ENCODE measurements around the gene SKAP1. TPM values are rescaled to one million over a fixed set of nuclear protein-coding genes. Genes with fewer than 3 reads are reported as not detected.

Gene SKAP1
- polyA plus RNA-seq, 3 donors: 0.13 to 1.0 (median 0.52) TPM

DNA sequence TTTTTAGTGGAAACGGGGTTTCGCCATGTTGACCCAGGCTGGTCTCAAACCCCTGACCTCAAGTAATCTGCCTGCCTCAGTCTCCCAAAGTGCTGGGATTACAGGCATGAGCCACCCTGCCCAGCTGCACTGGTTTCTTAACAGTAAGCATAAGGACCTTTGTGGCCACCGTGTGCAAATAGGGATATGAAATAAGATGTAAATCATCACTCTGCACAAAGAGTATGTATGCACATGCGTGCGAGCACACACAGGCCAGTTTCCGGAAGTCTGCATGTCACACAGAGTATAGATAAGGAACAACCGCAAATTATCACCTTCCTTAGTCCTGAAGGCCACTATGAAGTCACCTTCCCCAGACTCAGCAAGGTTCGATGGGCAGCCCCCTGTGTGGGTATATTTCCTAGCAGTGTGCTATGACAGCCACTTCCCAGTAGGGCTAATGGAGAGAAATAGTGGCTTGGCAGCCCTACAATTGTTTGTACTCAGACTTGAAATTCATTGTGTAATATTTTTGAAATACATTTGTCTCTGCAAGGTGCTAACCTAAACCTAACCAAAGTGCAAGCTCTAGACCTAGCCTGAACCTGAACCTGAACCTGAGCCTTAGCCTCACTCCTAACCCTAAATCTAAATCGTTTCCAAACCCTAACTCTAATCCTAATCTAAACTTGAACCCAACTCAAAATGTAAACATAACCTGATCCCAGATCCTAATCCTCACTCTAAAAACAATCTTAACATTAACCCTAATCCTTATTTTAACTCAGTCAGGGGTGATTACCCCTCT, 48.4 kb upstream of the SKAP1 start:
- no peak overlapping the region for H2AFZ ChIP-seq (ENCODE audit: insufficient read depth, low read depth, low read length, poor library complexity, severe bottlenecking)
- no peak overlapping the region for H3K27ac ChIP-seq (ENCODE audit: low read depth in 1 of 2, low read length in 2 of 2)
- no peaks in the 10 kb centered on the region for H3K79me2 ChIP-seq (ENCODE audit: insufficient read depth, low read length)
- H3K9ac ChIP-seq (ENCODE audit: insufficient read depth, low read length, poor library complexity, severe bottlenecking): no peak overlapping the region
- no peaks in the 10 kb centered on the region for H3K27me3 ChIP-seq (ENCODE audit: control insufficient read depth in 2 of 2, insufficient read depth in 2 of 2, low read length in 2 of 2)
- no peaks in the 10 kb centered on the region for H3K9me3 Mint-ChIP-seq
- H3K27me3 Mint-ChIP-seq (ENCODE audit: low read depth in 3 of 3): peaks cover 21 to 27% (median 21%) of the 10 kb centered on the region in 3 donors
- no peaks in the 10 kb centered on the region for H4K20me1 ChIP-seq (ENCODE audit: insufficient read depth, low read length)
- TF ChIP-seq, protein P1, sequence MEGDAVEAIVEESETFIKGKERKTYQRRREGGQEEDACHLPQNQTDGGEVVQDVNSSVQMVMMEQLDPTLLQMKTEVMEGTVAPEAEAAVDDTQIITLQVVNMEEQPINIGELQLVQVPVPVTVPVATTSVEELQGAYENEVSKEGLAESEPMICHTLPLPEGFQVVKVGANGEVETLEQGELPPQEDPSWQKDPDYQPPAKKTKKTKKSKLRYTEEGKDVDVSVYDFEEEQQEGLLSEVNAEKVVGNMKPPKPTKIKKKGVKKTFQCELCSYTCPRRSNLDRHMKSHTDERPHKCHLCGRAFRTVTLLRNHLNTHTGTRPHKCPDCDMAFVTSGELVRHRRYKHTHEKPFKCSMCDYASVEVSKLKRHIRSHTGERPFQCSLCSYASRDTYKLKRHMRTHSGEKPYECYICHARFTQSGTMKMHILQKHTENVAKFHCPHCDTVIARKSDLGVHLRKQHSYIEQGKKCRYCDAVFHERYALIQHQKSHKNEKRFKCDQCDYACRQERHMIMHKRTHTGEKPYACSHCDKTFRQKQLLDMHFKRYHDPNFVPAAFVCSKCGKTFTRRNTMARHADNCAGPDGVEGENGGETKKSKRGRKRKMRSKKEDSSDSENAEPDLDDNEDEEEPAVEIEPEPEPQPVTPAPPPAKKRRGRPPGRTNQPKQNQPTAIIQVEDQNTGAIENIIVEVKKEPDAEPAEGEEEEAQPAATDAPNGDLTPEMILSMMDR (IDR thresholded peaks at IDR 0.05): no peak
- no peaks in the 10 kb centered on the region for H3K36me3 Mint-ChIP-seq
- H3K4me2 ChIP-seq (replicated peaks; ENCODE audit: extremely low read depth, low read length, poor library complexity, severe bottlenecking): no peak overlapping the region
- no peak overlapping the region for H3K4me3 Mint-ChIP-seq
- peak overlapping the region in 1 of 7 donors; percentile 36 for H3K27ac Mint-ChIP-seq
- H3K4me1 Mint-ChIP-seq: peaks cover 5% of the 10 kb centered on the region
- WGBS (ENCODE audit: insufficient coverage): 10% methylated on average over 1 of the region's 9 CpGs
- H3K36me3 ChIP-seq (replicated peaks in 1 of 2; ENCODE audit: control insufficient read depth in 1 of 2, insufficient read depth in 2 of 2, low read length in 2 of 2): no peaks in the 10 kb centered on the region
- H3K4me3 ChIP-seq (replicated peaks in 1 of 3; ENCODE audit: low read depth in 2 of 3, low read length in 3 of 3): no peak overlapping the region
- no peaks in the 10 kb centered on the region for H3K4me1 ChIP-seq (ENCODE audit: control insufficient read depth in 1 of 2, insufficient read depth in 2 of 2, low read length in 2 of 2)
- no peaks in the 10 kb centered on the region for H3K9me3 ChIP-seq (replicated peaks in 1 of 2; ENCODE audit: control insufficient read depth in 1 of 2, insufficient read depth in 1 of 2, low read length in 2 of 2)
- intact Hi-C loops (cut with micrococcal nuclease): no loop called here
- peak in 1 of 3 donors; percentile 44 for DNase-seq

DNA sequence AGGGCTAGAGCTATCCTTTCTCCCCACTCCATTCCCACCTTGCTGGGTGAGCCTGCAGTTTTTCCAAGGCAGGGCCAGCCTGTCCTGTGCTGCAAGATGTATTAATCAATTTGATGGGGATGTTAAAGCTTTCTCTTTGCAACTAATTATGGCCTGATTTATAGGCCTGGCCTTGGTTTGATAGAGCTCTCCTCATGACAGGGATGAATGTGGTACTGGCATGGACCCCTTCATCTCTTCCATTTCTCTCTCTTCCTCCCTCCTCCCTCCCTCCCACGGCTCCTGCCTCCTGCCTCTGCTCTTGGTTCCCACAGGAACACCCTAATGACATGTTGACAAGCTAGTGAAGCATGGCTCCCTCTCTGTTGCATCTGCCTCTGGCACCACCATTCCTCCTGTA, 47.2 kb upstream of the SKAP1 start:
- Histone ChIP-seq H3K9me3 (replicated peaks in 1 of 2; ENCODE audit: control insufficient read depth in 1 of 2, insufficient read depth in 1 of 2, low read length in 2 of 2) (no peaks in the 10 kb centered on the region), H3K4me1 (ENCODE audit: control insufficient read depth in 1 of 2, insufficient read depth in 2 of 2, low read length in 2 of 2) (no peaks in the 10 kb centered on the region), H3K27ac (ENCODE audit: low read depth in 1 of 2, low read length in 2 of 2) (no peak overlapping the region), H2AFZ (ENCODE audit: insufficient read depth, low read depth, low read length, poor library complexity, severe bottlenecking) (no peak overlapping the region), H3K9ac (ENCODE audit: insufficient read depth, low read length, poor library complexity, severe bottlenecking) (no peak overlapping the region), H3K79me2 (ENCODE audit: insufficient read depth, low read length) (no peaks in the 10 kb centered on the region), H3K27me3 (ENCODE audit: control insufficient read depth in 2 of 2, insufficient read depth in 2 of 2, low read length in 2 of 2) (peaks cover 0 to 5% of the 10 kb centered on the region in 2 donors), H3K36me3 (replicated peaks in 1 of 2; ENCODE audit: control insufficient read depth in 1 of 2, insufficient read depth in 2 of 2, low read length in 2 of 2) (no peaks in the 10 kb centered on the region), H4K20me1 (ENCODE audit: insufficient read depth, low read length) (no peaks in the 10 kb centered on the region), H3K4me3 (replicated peaks in 1 of 3; ENCODE audit: low read depth in 2 of 3, low read length in 3 of 3) (no peak overlapping the region), H3K4me2 (replicated peaks; ENCODE audit: extremely low read depth, low read length, poor library complexity, severe bottlenecking) (no peak overlapping the region)
- TF ChIP-seq, protein P1 (IDR thresholded peaks at IDR 0.05): no peak
- no CpG with 5 or more reads among the region's 1 CpG for WGBS (ENCODE audit: insufficient coverage)
- Mint-ChIP-seq H3K27ac (no peak overlapping the region), H3K27me3 (ENCODE audit: low read depth in 3 of 3) (peaks cover 13 to 28% (median 20%) of the 10 kb centered on the region in 3 donors), H3K4me3 (no peak overlapping the region), H3K36me3 (no peaks in the 10 kb centered on the region), H3K9me3 (no peaks in the 10 kb centered on the region), H3K4me1 (peaks cover 3% of the 10 kb centered on the region)
- no peak for DNase-seq
- intact Hi-C loops (cut with micrococcal nuclease): no loop called here
